CD4-positive, alpha-beta T cell treated with Interleukin-6 for 4 hours (primary cell): ENCODE data around the gene RIC8B.
"Not testable (repeated sequence)": the region's sequence is repeated elsewhere in the genome, so short reads cannot be mapped to it uniquely, and the experiment has no call there.

ENCODE experiments used
- DNase-seq: peaks from one replicate; pipeline ENCODE4 v3.0.0-alpha.2; 2020; ENCODE audit warnings: mixed read lengths

Gene RIC8B

GRCh38 chr12:106774005-106774807 is at the start of gene RIC8B:
Gene RIC8B (plus strand): TSS chr12:106774682. CDS start chr12:106774746, 64 bp downstream.
- DNase-seq: peak; percentile 89

GRCh38 chr12:106724934-106725333 is 49.5 kb upstream of the RIC8B start:
- no peak for DNase-seq

GRCh38 chr12:106726603-106727202 is 47.8 kb upstream of the RIC8B start:
- not testable (repeated sequence) for DNase-seq

- no peak for DNase-seq
These were observed 44.9 kb upstream of the RIC8B start for GRCh38 chr12:106729611-106730010.

GRCh38 chr12:106732890-106733289 is 41.6 kb upstream of the RIC8B start:
- DNase-seq: no peak

- no peak for DNase-seq
These were observed 40.8 kb upstream of the RIC8B start for GRCh38 chr12:106733660-106734059.

- peak; percentile 54 for DNase-seq
These were observed 38.2 kb upstream of the RIC8B start for GRCh38 chr12:106736051-106736957.

GRCh38 chr12:106739318-106739717 is 35.2 kb upstream of the RIC8B start:
- no peak for DNase-seq

GRCh38 chr12:106739815-106740530 is 34.5 kb upstream of the RIC8B start:
- DNase-seq: no peak

GRCh38 chr12:106740818-106741217 is 33.7 kb upstream of the RIC8B start:
- DNase-seq: no peak

GRCh38 chr12:106741247-106741646 is 33.2 kb upstream of the RIC8B start:
- DNase-seq: no peak

- DNase-seq: no peak
These were observed 31.1 kb upstream of the RIC8B start for GRCh38 chr12:106743270-106743988.

- DNase-seq: no peak
These were observed 29.9 kb upstream of the RIC8B start for GRCh38 chr12:106744600-106744999.

GRCh38 chr12:106745181-106745745 is 29.2 kb upstream of the RIC8B start:
- DNase-seq: no peak

GRCh38 chr12:106747973-106748436 is 26.5 kb upstream of the RIC8B start:
- DNase-seq: peak; percentile 38

- no peak for DNase-seq
These were observed 24.0 kb upstream of the RIC8B start for GRCh38 chr12:106750524-106750923.

- peak; percentile 79 for DNase-seq
These were observed 21.0 kb upstream of the RIC8B start for GRCh38 chr12:106753526-106753925.

GRCh38 chr12:106754331-106754730 is 20.2 kb upstream of the RIC8B start:
- DNase-seq: no peak

- no peak for DNase-seq
These were observed 16.7 kb upstream of the RIC8B start for GRCh38 chr12:106757623-106758348.

- no peak for DNase-seq
These were observed 16.0 kb upstream of the RIC8B start for GRCh38 chr12:106758349-106759110.
